AG04450 (cell line): ENCODE results near the gene SLC6A17. TPM values are rescaled to one million over a fixed set of nuclear protein-coding genes. Genes with fewer than 3 reads are reported as not detected.

Source experiments
- CTCF ChIA-PET: fragments of 300-600, 350-600 bp; formaldehyde crosslinking; extraction: SDS; loops from one replicate; lab custom pipeline; 2022; ENCODE audit warnings: antibody characterized with exemption, inconsistent platforms; lab: Charles Lee
- POLR2A ChIA-PET: fragments of 350-600 bp; formaldehyde crosslinking; extraction: SDS; loops from one replicate; lab custom pipeline; 2021; ENCODE audit warnings: antibody characterized with exemption, inconsistent platforms; lab: Yijun Ruan, JAX
- DNase-seq: peaks from one replicate; pipeline ENCODE4 v3.0.0-alpha.2; 2011; ENCODE audit warnings: low read depth, low spot score
- H3K27ac ChIP-seq: one replicate; pipeline ENCODE4 v1.5.1; 2012; ENCODE audit warnings: low read depth, low read length, control low read depth
- H3K27me3 ChIP-seq: one replicate; pipeline ENCODE4 v1.6.0; 2012; ENCODE audit warnings: low read length; ENCODE audit not compliant: control insufficient read depth, insufficient read depth
- H3K4me3 ChIP-seq: 2 replicates; pipeline ENCODE4 v1.5.1; 2011; ENCODE audit warnings: mild to moderate bottlenecking, low read depth, low read length, control low read depth
- H3K9me3 ChIP-seq: 2 replicates; pipeline ENCODE4 v1.5.1; 2012; ENCODE audit warnings: low read length; ENCODE audit not compliant: control insufficient read depth, insufficient read depth
- polyA plus RNA-seq: library from polyadenylated mRNA; depleted of rRNA; stranded (reverse); fragments of >200 nt; gene quantifications from 2 replicates; pipeline ENCODE4 v1.2.3, GENCODE V29; 2011
- TF ChIP-seq, protein P1 (sequence below): IDR thresholded peaks from 2 replicates; pipeline ENCODE4 v1.5.1; 2011; ENCODE audit warnings: low read depth, low read length, control low read depth, inconsistent platforms

SLC6A17 gene
- polyA plus RNA-seq, 1 experiment: 0.05 TPM

DNA sequence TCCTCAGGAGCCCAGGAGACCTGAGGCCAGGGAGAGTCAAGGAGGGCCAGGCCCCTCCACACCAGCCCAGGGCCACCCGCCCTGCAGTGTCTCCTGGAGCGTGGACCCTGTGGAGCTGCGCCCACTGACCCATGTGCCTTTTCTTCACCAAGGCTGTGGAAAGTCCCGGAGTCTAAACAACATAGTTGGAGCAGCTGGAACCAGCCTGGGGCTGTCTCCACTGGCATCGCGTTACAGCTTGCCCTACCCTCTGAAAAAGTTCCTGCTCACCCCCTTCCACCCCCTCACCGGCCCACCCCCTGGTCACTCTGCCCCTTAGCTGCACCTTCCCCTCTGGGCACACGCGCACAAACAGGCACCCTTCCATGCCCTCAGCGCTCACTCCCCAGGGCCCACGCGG is 78.1 kb downstream of the SLC6A17 start:
- no peak overlapping the region for H3K4me3 ChIP-seq
- H3K27ac ChIP-seq: no peak overlapping the region
- POLR2A ChIA-PET: interaction anchor here (0.6 kb wide), 1 partner anchor 171 kb away, joined by 3 read pairs; no protein-coding TSS in a partner anchor
- DNase-seq: no peak
- H3K9me3 ChIP-seq: peaks cover 7% of the 10 kb centered on the region; the same call in 1 of the 2 replicates
- no peaks in the 10 kb centered on the region for H3K27me3 ChIP-seq
- CTCF ChIA-PET: interaction anchor here (1.0 kb wide), 1 partner anchor 232 kb away, joined by 4 read pairs; no protein-coding TSS in a partner anchor
- TF ChIP-seq, protein P1, sequence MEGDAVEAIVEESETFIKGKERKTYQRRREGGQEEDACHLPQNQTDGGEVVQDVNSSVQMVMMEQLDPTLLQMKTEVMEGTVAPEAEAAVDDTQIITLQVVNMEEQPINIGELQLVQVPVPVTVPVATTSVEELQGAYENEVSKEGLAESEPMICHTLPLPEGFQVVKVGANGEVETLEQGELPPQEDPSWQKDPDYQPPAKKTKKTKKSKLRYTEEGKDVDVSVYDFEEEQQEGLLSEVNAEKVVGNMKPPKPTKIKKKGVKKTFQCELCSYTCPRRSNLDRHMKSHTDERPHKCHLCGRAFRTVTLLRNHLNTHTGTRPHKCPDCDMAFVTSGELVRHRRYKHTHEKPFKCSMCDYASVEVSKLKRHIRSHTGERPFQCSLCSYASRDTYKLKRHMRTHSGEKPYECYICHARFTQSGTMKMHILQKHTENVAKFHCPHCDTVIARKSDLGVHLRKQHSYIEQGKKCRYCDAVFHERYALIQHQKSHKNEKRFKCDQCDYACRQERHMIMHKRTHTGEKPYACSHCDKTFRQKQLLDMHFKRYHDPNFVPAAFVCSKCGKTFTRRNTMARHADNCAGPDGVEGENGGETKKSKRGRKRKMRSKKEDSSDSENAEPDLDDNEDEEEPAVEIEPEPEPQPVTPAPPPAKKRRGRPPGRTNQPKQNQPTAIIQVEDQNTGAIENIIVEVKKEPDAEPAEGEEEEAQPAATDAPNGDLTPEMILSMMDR: no peak

DNA sequence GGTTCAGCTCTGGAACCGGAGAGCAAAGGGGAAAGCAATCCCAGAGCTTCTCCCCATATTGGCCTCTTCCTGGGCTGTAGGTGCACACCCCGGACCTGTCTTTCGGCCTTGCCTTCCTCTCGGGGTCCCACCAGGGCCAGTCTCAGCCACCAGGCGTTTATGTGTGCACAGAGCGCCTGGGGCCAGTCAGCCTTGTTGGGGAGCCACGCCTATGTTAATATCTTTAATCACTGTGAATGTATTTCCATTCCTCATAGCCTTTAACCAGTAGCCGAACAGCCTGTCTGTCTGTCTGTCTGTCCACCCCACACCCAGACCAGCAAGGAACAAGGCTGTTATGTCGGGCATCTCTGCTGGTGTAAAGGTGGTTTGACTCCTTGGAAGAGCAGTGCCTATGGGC is 78.6 kb downstream of the SLC6A17 start:
- Histone ChIP-seq H3K27ac (no peak overlapping the region), H3K9me3 (peaks cover 7% of the 10 kb centered on the region; the same call in 1 of the 2 replicates), H3K4me3 (no peak overlapping the region), H3K27me3 (no peaks in the 10 kb centered on the region)
- ChIA-PET POLR2A (interaction anchor here (0.6 kb wide), 1 partner anchor 172 kb away, joined by 3 read pairs; no protein-coding TSS in a partner anchor), CTCF (no interaction called here)
- TF ChIP-seq, protein P1: no peak
- no peak for DNase-seq

DNA sequence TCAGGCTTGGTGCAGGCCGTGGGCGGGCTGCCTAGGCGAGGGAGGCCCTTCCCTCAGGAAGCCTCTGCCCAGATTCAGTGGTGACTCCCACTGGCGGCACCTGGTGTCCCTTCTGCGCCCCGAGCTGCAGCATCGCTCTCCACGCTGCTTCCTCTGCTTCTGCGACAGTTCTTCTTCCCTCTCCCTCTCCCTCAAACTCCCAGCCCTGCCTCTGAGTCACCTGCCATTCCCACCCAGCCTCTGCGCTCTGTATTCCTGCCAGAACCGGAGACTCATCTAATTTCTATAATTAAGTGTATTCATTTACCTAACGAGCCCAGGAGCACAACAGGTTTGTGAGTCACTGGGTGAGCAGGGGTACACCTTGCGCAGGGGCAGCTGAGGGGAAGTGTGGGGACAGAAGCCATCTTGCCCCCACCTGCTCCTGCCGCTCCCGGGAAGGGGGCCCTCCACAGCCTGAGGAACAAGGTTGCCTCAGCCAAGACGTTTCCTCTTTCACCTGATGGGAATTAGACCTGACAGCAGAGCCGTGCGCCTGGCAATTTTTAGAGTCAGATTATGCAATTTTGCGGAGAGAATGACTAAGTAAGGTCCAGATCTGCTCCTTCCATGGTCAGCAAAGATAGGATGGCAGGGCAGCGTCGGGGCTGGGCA is 79.2 kb downstream of the SLC6A17 start:
- Histone ChIP-seq H3K9me3 (peaks cover 7% of the 10 kb centered on the region; the same call in 1 of the 2 replicates), H3K4me3 (no peak overlapping the region), H3K27me3 (no peaks in the 10 kb centered on the region), H3K27ac (no peak overlapping the region)
- DNase-seq: no peak
- CTCF ChIA-PET: no interaction called here
- POLR2A ChIA-PET: no interaction called here
- TF ChIP-seq, protein P1: no peak

DNA sequence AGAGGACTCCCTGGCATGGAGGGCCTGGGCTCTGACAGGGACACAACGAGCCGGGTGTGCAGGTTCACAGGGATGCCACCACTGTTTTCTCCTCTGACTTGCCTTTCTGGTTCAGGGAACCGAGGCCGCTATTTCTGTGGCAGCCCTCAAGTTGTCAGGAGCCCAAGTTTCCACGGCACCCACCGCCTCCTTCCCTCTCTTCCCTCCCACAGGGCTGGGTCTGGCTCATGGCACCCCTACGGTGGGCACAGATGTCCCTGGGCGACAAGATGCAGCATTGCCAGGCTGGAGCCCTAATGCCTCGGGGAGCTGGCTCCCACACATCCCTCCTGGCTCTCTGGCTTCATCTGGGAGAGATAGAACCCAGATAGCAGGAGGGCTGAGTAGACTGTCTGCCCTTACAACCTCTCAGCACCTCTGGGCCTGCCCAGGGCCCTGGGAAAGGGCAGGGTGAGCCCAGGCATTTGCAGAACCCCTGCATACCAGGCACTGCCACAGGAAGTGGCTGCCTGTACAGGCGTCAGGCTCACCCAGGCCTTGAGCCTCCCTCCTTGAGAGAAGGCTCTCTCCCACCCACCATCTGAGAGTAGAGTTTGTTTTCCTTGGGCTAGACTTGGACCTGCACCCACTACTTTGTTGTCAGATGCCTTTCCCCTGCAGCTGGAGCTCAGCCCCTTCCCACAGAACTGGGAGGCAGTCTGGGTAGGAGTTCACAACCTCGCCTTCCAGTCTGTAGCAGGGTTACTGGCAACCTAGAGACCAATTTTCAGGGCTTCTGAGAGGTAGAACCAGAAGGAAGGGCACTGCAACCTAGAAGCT is 80.3 kb downstream of the SLC6A17 start:
- Histone ChIP-seq H3K27ac (no peak overlapping the region), H3K27me3 (no peaks in the 10 kb centered on the region), H3K4me3 (no peak overlapping the region), H3K9me3 (peaks cover 7% of the 10 kb centered on the region; the same call in 1 of the 2 replicates)
- POLR2A ChIA-PET: no interaction called here
- CTCF ChIA-PET: no interaction called here
- DNase-seq: no peak
- TF ChIP-seq, protein P1: no peak

DNA sequence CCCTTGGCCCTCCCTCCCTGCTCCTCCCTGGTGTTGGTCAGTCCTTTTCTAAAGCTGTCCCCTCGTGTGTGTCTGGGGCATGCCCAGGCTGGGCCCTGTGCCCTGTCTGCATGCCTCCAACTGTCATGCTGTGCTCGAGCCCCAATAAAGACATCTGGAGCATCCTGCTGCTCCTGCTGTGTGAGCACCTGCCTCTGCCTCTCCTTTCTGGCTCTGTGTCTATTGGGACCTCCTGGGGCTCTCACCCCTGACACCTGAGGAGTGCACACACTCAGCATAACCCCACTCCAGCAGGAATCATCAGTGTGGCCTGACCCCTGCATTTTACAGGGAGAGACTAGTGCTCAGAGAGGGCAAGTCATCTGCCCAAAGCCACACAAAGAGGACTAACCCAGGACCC is 83.6 kb downstream of the SLC6A17 start:
- no peak for DNase-seq
- ChIA-PET POLR2A (no interaction called here), CTCF (no interaction called here)
- Histone ChIP-seq H3K27ac (no peak overlapping the region), H3K27me3 (no peaks in the 10 kb centered on the region), H3K4me3 (no peak overlapping the region), H3K9me3 (peaks cover 7% of the 10 kb centered on the region; the same call in 1 of the 2 replicates)
- TF ChIP-seq, protein P1: no peak
